Neutrophil (primary cell): ENCODE results near the gene KRIT1.

Experiments
- H3K27ac ChIP-seq: fragments of 200-600 bp; sonication (generic); 2 replicates; pipeline ENCODE4 v1.5.1; 2016; ENCODE audit warnings: mild to moderate bottlenecking, moderate library complexity
- H3K27me3 ChIP-seq: fragments of 200-600 bp; sonication (generic); 2 replicates; pipeline ENCODE4 v1.6.0; 2016; ENCODE audit warnings: mild to moderate bottlenecking
- H3K36me3 ChIP-seq: fragments of 200-600 bp; sonication (generic); 2 replicates; pipeline ENCODE4 v1.5.1; 2017
- H3K4me1 ChIP-seq, 2 experiments: fragments of 200-600 bp in 1 of 2; sonication (generic) in 1 of 2; 1 replicate in 1 of 2; 2 replicates in 1 of 2; pipeline versions ENCODE4 v1.5.1 to v1.6.1; 2013 to 2016; ENCODE audit warnings: low read depth in 1 of 2, low read length in 1 of 2, mild to moderate bottlenecking in 1 of 2, moderate library complexity in 1 of 2; ENCODE audit not compliant: control insufficient read depth in 1 of 2, insufficient read depth in 1 of 2
- H3K4me3 ChIP-seq, 2 experiments: fragments of 200-600 bp in 1 of 2; sonication (generic) in 1 of 2; 1 replicate in 1 of 2; 2 replicates in 1 of 2; pipeline ENCODE4 v1.5.1; 2013 to 2016; ENCODE audit warnings: low read depth in 1 of 2, low read length in 1 of 2, mild to moderate bottlenecking in 1 of 2, moderate library complexity in 1 of 2
- H3K9me3 ChIP-seq: fragments of 200-600 bp; sonication (generic); 2 replicates; pipeline ENCODE4 v1.5.1; 2016
- TF ChIP-seq, protein P1 (sequence below): fragments of 200-600 bp; sonication (generic); IDR thresholded peaks from 2 replicates; pipeline ENCODE4 v1.5.1; 2016; ENCODE audit warnings: antibody characterized with exemption

KRIT1 gene

GRCh38 chr7:92246360-92247101 lies 817 bp upstream of the KRIT1 start:
- peaks cover 6% of the 10 kb centered on the region for H3K27me3 ChIP-seq
- H3K9me3 ChIP-seq = no peaks in the 10 kb centered on the region
- H3K4me3 ChIP-seq = peak overlapping the region; percentile 71 to 98
- H3K4me1 ChIP-seq = peaks cover 24 to 27% of the 10 kb centered on the region in 2 experiments
- H3K36me3 ChIP-seq = no peaks in the 10 kb centered on the region
- TF ChIP-seq, protein P1, sequence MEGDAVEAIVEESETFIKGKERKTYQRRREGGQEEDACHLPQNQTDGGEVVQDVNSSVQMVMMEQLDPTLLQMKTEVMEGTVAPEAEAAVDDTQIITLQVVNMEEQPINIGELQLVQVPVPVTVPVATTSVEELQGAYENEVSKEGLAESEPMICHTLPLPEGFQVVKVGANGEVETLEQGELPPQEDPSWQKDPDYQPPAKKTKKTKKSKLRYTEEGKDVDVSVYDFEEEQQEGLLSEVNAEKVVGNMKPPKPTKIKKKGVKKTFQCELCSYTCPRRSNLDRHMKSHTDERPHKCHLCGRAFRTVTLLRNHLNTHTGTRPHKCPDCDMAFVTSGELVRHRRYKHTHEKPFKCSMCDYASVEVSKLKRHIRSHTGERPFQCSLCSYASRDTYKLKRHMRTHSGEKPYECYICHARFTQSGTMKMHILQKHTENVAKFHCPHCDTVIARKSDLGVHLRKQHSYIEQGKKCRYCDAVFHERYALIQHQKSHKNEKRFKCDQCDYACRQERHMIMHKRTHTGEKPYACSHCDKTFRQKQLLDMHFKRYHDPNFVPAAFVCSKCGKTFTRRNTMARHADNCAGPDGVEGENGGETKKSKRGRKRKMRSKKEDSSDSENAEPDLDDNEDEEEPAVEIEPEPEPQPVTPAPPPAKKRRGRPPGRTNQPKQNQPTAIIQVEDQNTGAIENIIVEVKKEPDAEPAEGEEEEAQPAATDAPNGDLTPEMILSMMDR = no peak
- peak overlapping the region; percentile 88 for H3K27ac ChIP-seq

DNA sequence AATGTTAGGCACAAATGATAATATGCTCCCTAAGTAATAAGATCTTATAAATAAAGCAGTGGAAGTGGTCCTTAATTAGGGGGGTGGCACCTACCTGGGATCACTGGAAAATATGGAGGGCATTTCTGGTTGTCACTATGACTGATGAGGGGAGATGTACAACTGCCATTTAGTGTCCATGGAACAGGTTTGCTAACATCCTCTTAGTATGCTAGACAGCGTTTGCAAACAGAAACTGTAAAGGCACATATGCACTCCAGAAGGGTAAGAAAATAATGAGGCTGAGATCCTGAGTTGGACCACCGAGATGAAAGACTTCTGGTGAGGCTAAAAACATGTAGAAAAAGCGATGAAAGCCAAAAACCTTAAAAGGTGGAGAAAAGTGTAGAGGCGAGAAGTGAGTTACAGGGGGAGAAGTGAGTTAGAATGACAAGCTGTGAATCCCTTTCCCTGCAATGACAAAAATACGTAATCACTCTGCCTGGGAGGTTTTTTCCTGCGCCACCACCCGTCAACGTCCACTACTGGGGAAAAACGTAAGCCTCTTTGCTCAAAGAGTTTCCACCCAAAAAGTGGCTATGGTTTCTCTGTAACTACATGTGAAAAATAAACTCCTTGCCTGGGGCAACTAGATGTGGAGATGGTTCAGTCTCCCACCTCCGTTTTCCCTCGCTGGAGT lies 767 bp downstream of the KRIT1 start:
- H3K4me1 ChIP-seq = peaks cover 24 to 27% of the 10 kb centered on the region in 2 experiments
- TF ChIP-seq, protein P1 = no peak
- peaks cover 6% of the 10 kb centered on the region for H3K27me3 ChIP-seq
- peak overlapping the region; percentile 88 for H3K27ac ChIP-seq
- H3K36me3 ChIP-seq = peaks cover 15% of the 10 kb centered on the region
- H3K4me3 ChIP-seq = peak overlapping the region; percentile 71 to 98
- no peaks in the 10 kb centered on the region for H3K9me3 ChIP-seq

DNA sequence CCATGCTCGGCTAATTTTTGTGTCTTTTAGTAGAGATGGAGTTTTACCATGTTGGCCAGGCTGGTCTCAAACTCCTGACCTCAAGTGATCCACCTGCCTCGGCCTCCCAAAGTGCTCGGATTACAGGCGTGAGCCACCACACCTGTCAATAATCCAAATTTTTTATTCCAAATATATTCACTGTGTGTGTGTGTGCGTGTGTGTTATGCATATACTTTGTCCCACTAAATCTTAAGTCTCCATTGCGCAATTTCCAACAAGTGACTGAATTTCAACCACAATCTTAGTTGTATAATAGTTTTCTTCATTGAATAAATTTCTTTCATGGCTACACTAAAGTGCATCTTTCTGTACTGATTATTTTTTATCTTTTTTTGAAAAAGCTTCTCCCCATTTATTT lies 2.7 kb downstream of the KRIT1 start:
- Histone ChIP-seq H3K9me3 (no peaks in the 10 kb centered on the region), H3K27me3 (peaks cover 6% of the 10 kb centered on the region), H3K4me1 (peaks cover 24 to 27% of the 10 kb centered on the region in 2 experiments), H3K4me3 (no peak overlapping the region), H3K36me3 (peaks cover 34% of the 10 kb centered on the region), H3K27ac (no peak overlapping the region)
- TF ChIP-seq, protein P1 = no peak

DNA sequence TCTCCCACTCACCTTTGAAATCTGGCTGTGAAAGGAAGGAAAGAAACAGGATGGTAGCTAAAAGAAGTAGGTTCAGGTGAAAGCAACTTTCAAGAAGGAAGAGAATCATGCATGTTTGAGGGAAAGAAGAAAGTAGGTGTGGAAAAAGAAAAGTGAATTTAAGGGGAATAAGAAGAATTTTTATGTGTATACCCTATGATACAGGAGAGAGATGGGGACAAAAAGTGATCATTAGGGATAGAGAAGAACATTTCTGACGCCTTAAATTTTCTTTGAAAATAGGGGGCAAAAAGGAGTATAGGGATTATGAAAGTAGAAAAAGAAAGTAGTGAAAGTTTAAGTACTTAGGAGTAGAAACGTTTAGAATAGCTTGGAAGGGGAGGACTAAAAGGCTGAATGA lies 15.2 kb downstream of the KRIT1 start:
- no peak overlapping the region for H3K4me3 ChIP-seq
- H3K4me1 ChIP-seq = no peaks in the 10 kb centered on the region
- H3K36me3 ChIP-seq = peaks cover 77% of the 10 kb centered on the region
- TF ChIP-seq, protein P1 = no peak
- H3K27ac ChIP-seq = no peak overlapping the region
- H3K9me3 ChIP-seq = no peaks in the 10 kb centered on the region
- H3K27me3 ChIP-seq = no peaks in the 10 kb centered on the region

GRCh38 chr7:92228742-92229141 lies 17.0 kb downstream of the KRIT1 start:
- no peak overlapping the region for H3K4me3 ChIP-seq
- no peaks in the 10 kb centered on the region for H3K4me1 ChIP-seq
- no peaks in the 10 kb centered on the region for H3K9me3 ChIP-seq
- TF ChIP-seq, protein P1 = no peak
- H3K36me3 ChIP-seq = peaks cover 78% of the 10 kb centered on the region
- H3K27me3 ChIP-seq = no peaks in the 10 kb centered on the region
- H3K27ac ChIP-seq = no peak overlapping the region
